A549 (cell line): ENCODE results near the gene MSX2. TPM values are rescaled to one million over a fixed set of nuclear protein-coding genes. Genes with fewer than 3 reads are reported as not detected.

Experiments
- ATAC-seq, 2 experiments: fragments of 200-7000 bp in 1 of 2; fragments of >200 bp in 1 of 2; cut with Nextera tagmentation in 1 of 2; cut with Tn5 transposase in 1 of 2; 3 replicates each; pipeline versions ENCODE4 v1.8.0 to v1.9.1; 2018 to 2020; ENCODE audit warnings: mild to moderate bottlenecking in 1 of 2, moderate library complexity in 1 of 2
- CTCF ChIA-PET: fragments of 300-600 bp; sonication (Branson Sonifier 250); formaldehyde crosslinking; extraction: SDS; loops from one replicate; lab custom pipeline; 2021; ENCODE audit warnings: antibody characterized with exemption, inconsistent platforms; lab: Yijun Ruan, JAX
- POLR2A ChIA-PET: fragments of 350-600 bp; formaldehyde crosslinking; extraction: SDS; loops from one replicate; lab custom pipeline; 2021; ENCODE audit warnings: antibody characterized with exemption, inconsistent platforms; lab: Yijun Ruan, JAX
- DNase-seq, 2 experiments: peaks; one replicate each; pipeline versions ENCODE4 v3.0.0 to v3.0.0-alpha.2; 2011 to 2016; ENCODE audit warnings: low read depth in 1 of 2, low spot score in 1 of 2
- FAIRE-seq: peaks from 2 replicates; lab custom pipeline; 2011; peaks lifted over from hg19 to GRCh38; lab: Jason Lieb, UNC
- H3K27ac ChIP-seq, 2 experiments: fragments of >200 bp; sonication (Bioruptor Twin); formaldehyde crosslinking; 3 replicates each; pipeline ENCODE4 v1.5.1; 2016 to 2017
- H3K4me1 ChIP-seq: fragments of >200 bp; sonication (Bioruptor Twin); formaldehyde crosslinking; 3 replicates; pipeline ENCODE4 v1.6.1; 2016
- H3K4me2 ChIP-seq: fragments of >200 bp; sonication (Bioruptor Twin); formaldehyde crosslinking; 3 replicates; pipeline ENCODE4 v1.6.1; 2016
- H3K4me3 ChIP-seq: fragments of >200 bp; sonication (Bioruptor Twin); formaldehyde crosslinking; 3 replicates; pipeline ENCODE4 v1.5.1; 2016
- H3K9me3 ChIP-seq: fragments of >200 bp; sonication (Bioruptor Twin); formaldehyde crosslinking; 3 replicates; pipeline ENCODE4 v1.6.1; 2016
- BHLHE40 ChIP-seq: IDR thresholded peaks from 2 replicates; pipeline ENCODE4 v1.6.1; 2012; ENCODE audit warnings: low read depth, low read length, inconsistent platforms
- CBX2 ChIP-seq: fragments of 200-600 bp; sonication (generic); IDR thresholded peaks from 2 replicates; pipeline ENCODE4 v1.6.1; 2016; ENCODE audit warnings: low read depth, mild to moderate bottlenecking, borderline replicate concordance
- CHD2 ChIP-seq: fragments of 150-350 bp; IDR thresholded peaks from 2 replicates; pipeline ENCODE4 v1.6.1; 2014; ENCODE audit warnings: low read length; ENCODE audit not compliant: partially characterized antibody
- EHMT2 ChIP-seq: fragments of 200-600 bp; sonication (generic); IDR thresholded peaks from 2 replicates; pipeline ENCODE4 v1.6.1; 2016; ENCODE audit warnings: antibody characterized with exemption, low read depth, mild to moderate bottlenecking, moderate library complexity
- FOSL2 ChIP-seq, 2 experiments: fragments of 450-650 bp in 1 of 2; fragments of >200 bp in 1 of 2; sonication (Bioruptor Twin) in 1 of 2; formaldehyde crosslinking; IDR thresholded peaks; 2 replicates each; pipeline versions ENCODE4 v1.5.0 to v1.6.1; 2016 to 2020; ENCODE audit warnings: mild to moderate bottlenecking in 1 of 2, moderate library complexity in 1 of 2
- GATA3 ChIP-seq: IDR thresholded peaks from 2 replicates; pipeline ENCODE4 v1.6.1; 2012; ENCODE audit warnings: borderline replicate concordance
- HDAC2 ChIP-seq: fragments of 200-600 bp; sonication (generic); IDR thresholded peaks from 2 replicates; pipeline ENCODE4 v1.6.1; 2016
- HEYL ChIP-seq: fragments of 250-450 bp; sonication (Bioruptor Pico); IDR thresholded peaks from 2 replicates; pipeline ENCODE4 v1.8.0; 2021; ENCODE audit warnings: mild to moderate bottlenecking, moderate library complexity
- HOXB13 ChIP-seq: fragments of 250-450 bp; sonication (Bioruptor Pico); IDR thresholded peaks from 2 replicates; pipeline ENCODE4 v1.5.0; 2020; ENCODE audit warnings: low read depth, mild to moderate bottlenecking, moderate library complexity
- KDM5A ChIP-seq: fragments of 200-600 bp; sonication (generic); IDR thresholded peaks from 2 replicates; pipeline ENCODE4 v1.6.1; 2016; ENCODE audit warnings: antibody characterized with exemption, mild to moderate bottlenecking
- MYC ChIP-seq: IDR thresholded peaks from 2 replicates; pipeline ENCODE4 v1.6.1; 2012; ENCODE audit warnings: mild to moderate bottlenecking, inconsistent platforms, low read length, improper control_type of control experiment, borderline replicate concordance
- RAD21 ChIP-seq, 2 experiments: fragments of >200 bp in 1 of 2; sonication (Bioruptor Twin) in 1 of 2; formaldehyde crosslinking in 1 of 2; IDR thresholded peaks in 1 of 2; conservative IDR thresholded peaks in 1 of 2; 2 replicates in 1 of 2; 3 replicates in 1 of 2; pipeline ENCODE4 v1.6.1; 2012 to 2018; ENCODE audit warnings: inconsistent platforms in 1 of 2
- RFX5 ChIP-seq: fragments of 450-650 bp; IDR thresholded peaks from 2 replicates; pipeline ENCODE4 v1.7.1; 2014; ENCODE audit warnings: antibody characterized with exemption, mild to moderate bottlenecking, moderate library complexity
- WGBS: methylation state at CpG from one replicate; pipeline ENCODE4 v1.1.6; 2017; ENCODE audit errors: missing lambda C conversion rate; 5-methylcytosine and 5-hydroxymethylcytosine counted together
- polyA plus RNA-seq, 4 experiments: library from polyadenylated mRNA; depleted of rRNA in 3 of 4; stranded (reverse); fragments of >200 nt; fragmentation: RNase III in 1 of 4; extraction: RNeasy Plus Mini Kit Qiagen cat#74134 plus additional on column Dnase treatment in 1 of 4; gene quantifications; 2 replicates in 3 of 4; 3 replicates in 1 of 4; pipeline ENCODE4 v1.2.3, GENCODE V29; 2011 to 2017
- TF ChIP-seq, protein P1 (sequence below): fragments of 250-450 bp; sonication (Bioruptor Pico); IDR thresholded peaks from 2 replicates; pipeline ENCODE4 v1.5.0; 2021; ENCODE audit warnings: mild to moderate bottlenecking, moderate library complexity, borderline replicate concordance
- TF ChIP-seq, protein P2 (sequence below): IDR thresholded peaks from 2 replicates; pipeline ENCODE4 v1.6.1; 2012; ENCODE audit warnings: low read depth, borderline replicate concordance
- TF ChIP-seq, protein P3 (sequence below): fragments of 450-650 bp; IDR thresholded peaks from 2 replicates; pipeline ENCODE4 v1.6.1; 2014; ENCODE audit warnings: antibody characterized with exemption
- TF ChIP-seq, protein P4 (sequence below): fragments of 250-450 bp; sonication (Bioruptor Pico); IDR thresholded peaks from 2 replicates; pipeline ENCODE4 v1.5.0; 2020; ENCODE audit warnings: low read depth, mild to moderate bottlenecking, moderate library complexity

MSX2 gene
- polyA plus RNA-seq, 2 of the 4 experiments (the other 2 are of a cell fraction) = 2.4 to 2.6 TPM

GRCh38 chr5:174706997-174707572, 17.3 kb upstream of the MSX2 start:
- no peak for ATAC-seq
- ChIA-PET POLR2A (no interaction called here), CTCF (no interaction called here)
- WGBS = 51% methylated on average over 9 of the region's 9 CpGs
- TF ChIP-seq HDAC2 (no peak), MYC (no peak), HOXB13 (no peak), GATA3 (no peak), HEYL (no peak), FOSL2 (IDR thresholded peaks at IDR 0.05) (no peak), FOSL2 (CRISPR knock-in tag; IDR thresholded peaks at IDR 0.05) (no peak), RAD21 (conservative IDR thresholded peaks at IDR 0.05 in 1 of 2, IDR thresholded peaks at IDR 0.05 in 1 of 2) (no peak), CBX2 (no peak), CHD2 (no peak)
- TF ChIP-seq, protein P1, sequence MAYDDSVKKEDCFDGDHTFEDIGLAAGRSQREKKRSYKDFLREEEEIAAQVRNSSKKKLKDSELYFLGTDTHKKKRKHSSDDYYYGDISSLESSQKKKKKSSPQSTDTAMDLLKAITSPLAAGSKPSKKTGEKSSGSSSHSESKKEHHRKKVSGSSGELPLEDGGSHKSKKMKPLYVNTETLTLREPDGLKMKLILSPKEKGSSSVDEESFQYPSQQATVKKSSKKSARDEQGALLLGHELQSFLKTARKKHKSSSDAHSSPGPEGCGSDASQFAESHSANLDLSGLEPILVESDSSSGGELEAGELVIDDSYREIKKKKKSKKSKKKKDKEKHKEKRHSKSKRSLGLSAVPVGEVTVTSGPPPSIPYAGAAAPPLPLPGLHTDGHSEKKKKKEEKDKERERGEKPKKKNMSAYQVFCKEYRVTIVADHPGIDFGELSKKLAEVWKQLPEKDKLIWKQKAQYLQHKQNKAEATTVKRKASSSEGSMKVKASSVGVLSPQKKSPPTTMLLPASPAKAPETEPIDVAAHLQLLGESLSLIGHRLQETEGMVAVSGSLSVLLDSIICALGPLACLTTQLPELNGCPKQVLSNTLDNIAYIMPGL = no peak
- TF ChIP-seq, protein P2, sequence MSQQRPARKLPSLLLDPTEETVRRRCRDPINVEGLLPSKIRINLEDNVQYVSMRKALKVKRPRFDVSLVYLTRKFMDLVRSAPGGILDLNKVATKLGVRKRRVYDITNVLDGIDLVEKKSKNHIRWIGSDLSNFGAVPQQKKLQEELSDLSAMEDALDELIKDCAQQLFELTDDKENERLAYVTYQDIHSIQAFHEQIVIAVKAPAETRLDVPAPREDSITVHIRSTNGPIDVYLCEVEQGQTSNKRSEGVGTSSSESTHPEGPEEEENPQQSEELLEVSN = no peak
- TF ChIP-seq, protein P3, sequence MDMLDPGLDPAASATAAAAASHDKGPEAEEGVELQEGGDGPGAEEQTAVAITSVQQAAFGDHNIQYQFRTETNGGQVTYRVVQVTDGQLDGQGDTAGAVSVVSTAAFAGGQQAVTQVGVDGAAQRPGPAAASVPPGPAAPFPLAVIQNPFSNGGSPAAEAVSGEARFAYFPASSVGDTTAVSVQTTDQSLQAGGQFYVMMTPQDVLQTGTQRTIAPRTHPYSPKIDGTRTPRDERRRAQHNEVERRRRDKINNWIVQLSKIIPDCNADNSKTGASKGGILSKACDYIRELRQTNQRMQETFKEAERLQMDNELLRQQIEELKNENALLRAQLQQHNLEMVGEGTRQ = no peak
- no peak for FAIRE-seq
- Histone ChIP-seq H3K4me3 (no peak overlapping the region), H3K4me2 (no peak overlapping the region), H3K9me3 (no peaks in the 10 kb centered on the region), H3K4me1 (no peaks in the 10 kb centered on the region), H3K27ac (no peak overlapping the region)
- DNase-seq = no peak

DNA sequence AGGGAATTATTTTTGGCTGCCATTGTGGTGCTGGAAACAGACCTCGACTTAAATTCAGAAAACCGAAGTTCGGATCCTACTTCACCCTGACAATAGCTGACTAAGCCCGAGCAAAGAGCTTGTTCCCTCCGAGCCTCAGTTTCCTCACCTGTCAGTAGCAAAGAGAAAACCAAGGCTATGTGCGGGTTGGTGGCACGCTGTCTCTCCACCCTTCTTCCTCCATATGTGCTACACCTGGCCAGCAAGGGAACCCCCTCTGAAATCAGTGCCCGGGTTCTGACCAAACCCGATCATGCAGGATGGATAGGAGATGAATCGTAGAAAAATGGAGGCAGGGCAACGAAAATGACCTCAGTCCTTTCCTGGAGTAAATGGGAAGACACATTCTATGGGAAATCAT, 16.7 kb upstream of the MSX2 start:
- WGBS = 69% methylated on average over 11 of the region's 11 CpGs
- TF ChIP-seq BHLHE40 (no peak), CHD2 (no peak), EHMT2 (no peak), RFX5 (no peak), KDM5A (no peak)
- TF ChIP-seq, protein P4, sequence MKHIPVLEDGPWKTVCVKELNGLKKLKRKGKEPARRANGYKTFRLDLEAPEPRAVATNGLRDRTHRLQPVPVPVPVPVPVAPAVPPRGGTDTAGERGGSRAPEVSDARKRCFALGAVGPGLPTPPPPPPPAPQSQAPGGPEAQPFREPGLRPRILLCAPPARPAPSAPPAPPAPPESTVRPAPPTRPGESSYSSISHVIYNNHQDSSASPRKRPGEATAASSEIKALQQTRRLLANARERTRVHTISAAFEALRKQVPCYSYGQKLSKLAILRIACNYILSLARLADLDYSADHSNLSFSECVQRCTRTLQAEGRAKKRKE = no peak
- TF ChIP-seq, protein P3 = no peak
- TF ChIP-seq, all 56 proteins: peak for 0
- Histone ChIP-seq H3K27ac (no peak overlapping the region), H3K4me1 (no peaks in the 10 kb centered on the region), H3K9me3 (no peaks in the 10 kb centered on the region), H3K4me2 (no peak overlapping the region), H3K4me3 (no peak overlapping the region)
- DNase-seq = no peak
- ChIA-PET POLR2A (no interaction called here), CTCF (no interaction called here)
- FAIRE-seq = no peak
- ATAC-seq = no peak
